OCI-LY1 (cell line): ENCODE data around the gene CACNB3.

Source experiments
- CTCF ChIP-seq: fragments of 200-600 bp; sonication (generic), shearing (Covaris generic); IDR thresholded peaks from 2 replicates; pipeline ENCODE4 v1.5.1; 2017; ENCODE audit warnings: mild to moderate bottlenecking, antibody characterized with exemption, low read length, moderate library complexity, mixed read lengths
- EZH2 ChIP-seq: fragments of 200-600 bp; sonication (generic), shearing (Covaris generic); IDR thresholded peaks from 2 replicates; pipeline ENCODE4 v1.8.0; 2017; ENCODE audit warnings: borderline replicate concordance, mixed run types, mild to moderate bottlenecking, antibody characterized with exemption, low read length, moderate library complexity, mixed read lengths

- peak; percentile 95 for TF ChIP-seq CTCF
- no peak for TF ChIP-seq EZH2
Measured at GRCh38 chr12:48818831-48819590, 715 bp downstream of the CACNB3 start.
